Hair follicle dermal papilla cell (primary cell): ENCODE measurements around the gene PRSS36. TPM values are rescaled to one million over a fixed set of nuclear protein-coding genes. Genes with fewer than 3 reads are reported as not detected.

Source experiments
- small RNA-seq: library from RNA; depleted of rRNA; stranded (forward); fragments of <200 nt; gene quantifications from one replicate; pipeline ENCODE3, GENCODE V24; 2012
- total RNA-seq: library from RNA; depleted of rRNA; stranded (reverse); fragments of >200 nt; gene quantifications from 2 replicates; pipeline ENCODE4 v1.2.3, GENCODE V29; 2012

Gene PRSS36
- 2.1 TPM in 1 of 2 replicates, not detected in the other for total RNA-seq

GRCh38 chr16:31149894-31150890, at the start of gene PRSS36:
PRSS36 (minus strand) TSS chr16:31150066; CDS start chr16:31150035, 31 bp downstream.

DNA sequence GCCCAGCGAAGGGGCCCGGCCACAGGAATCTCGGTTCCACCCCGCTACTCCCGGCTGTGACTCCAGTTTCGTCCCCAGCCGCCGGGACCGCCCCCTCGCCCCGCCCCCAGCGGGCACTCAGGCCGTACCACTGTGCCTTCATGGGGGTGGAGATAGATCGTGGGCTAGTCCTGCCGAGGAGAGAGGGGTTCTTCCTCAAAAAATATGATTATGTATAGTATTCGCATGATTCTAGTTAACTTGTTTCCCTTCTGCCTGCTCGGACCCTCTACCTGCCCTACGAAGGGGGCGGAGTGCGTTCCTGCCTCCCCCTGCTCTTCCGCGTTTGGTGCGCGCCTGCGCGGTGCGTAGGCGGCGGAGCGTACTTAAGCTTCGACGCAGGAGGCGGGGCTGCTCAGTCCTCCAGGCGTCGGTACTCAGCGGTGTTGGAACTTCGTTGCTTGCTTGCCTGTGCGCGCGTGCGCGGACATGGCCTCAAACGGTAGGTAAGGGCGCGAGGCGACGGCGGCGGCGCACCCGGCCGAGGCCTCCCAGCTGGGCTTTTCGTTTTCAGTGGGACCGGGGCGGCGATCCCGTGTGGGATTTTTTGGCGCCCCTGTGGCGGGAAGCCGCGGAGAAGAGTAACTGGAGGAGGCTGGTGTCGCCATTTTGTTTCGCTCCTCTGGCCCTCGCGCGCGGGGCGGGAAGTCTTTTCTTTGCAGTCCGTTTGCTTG, 30.0 kb upstream of the PRSS36 start, which contains the start of gene FUS:
FUS (plus strand) TSS at position 393 of the 713 bp plus-strand sequence; CDS start at position 469, 76 bp downstream.

GRCh38 chr16:31135535-31136286, 14.2 kb downstream of the PRSS36 start, which contains the start of gene PRSS8:
PRSS8 (minus strand) TSS chr16:31135727; CDS start chr16:31135498, 229 bp downstream.

DNA sequence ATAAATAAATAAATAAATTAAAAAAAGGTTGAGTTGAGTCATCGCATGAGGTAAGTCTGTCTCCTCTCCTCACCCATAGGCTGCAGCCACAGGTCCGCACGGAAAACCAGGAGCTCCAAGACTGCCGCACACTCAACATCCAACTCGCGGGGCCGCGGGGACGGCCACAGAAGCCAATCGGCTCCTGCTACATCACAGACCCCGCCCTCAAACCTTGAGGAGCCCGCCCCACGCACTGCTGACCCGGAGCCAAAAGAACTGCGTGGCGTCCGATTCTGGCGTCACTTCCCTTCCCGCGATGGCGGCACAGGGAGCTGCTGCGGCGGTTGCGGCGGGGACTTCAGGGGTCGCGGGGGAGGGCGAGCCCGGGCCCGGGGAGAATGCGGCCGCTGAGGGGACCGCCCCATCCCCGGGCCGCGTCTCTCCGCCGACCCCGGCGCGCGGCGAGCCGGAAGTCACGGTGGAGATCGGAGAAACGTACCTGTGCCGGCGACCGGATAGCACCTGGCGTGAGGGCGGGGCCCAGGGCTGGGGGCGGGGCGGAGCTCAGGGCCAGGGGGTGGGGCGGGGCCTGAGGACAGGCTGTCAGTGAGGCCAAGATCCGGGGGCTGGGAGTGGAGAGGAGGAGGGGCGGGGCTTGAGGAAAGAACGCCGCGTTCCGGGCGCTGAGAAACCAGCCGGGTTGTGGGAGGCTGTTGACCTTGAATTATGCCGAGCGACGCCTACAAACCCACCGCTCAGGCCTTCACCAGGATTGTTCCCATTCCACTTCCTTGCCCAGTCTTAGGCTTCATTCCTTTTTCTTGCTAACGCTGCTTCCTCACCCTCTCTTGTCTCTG, 32.3 kb downstream of the PRSS36 start, which contains the start of gene KAT8:
KAT8 (plus strand) TSS at position 281 of the 839 bp plus-strand sequence; CDS start at position 299, 18 bp downstream.

GRCh38 chr16:31108035-31108793, 41.7 kb downstream of the PRSS36 start, which contains the start of gene BCKDK:
BCKDK (plus strand) TSS chr16:31108386; CDS start chr16:31109224, 838 bp downstream.

DNA sequence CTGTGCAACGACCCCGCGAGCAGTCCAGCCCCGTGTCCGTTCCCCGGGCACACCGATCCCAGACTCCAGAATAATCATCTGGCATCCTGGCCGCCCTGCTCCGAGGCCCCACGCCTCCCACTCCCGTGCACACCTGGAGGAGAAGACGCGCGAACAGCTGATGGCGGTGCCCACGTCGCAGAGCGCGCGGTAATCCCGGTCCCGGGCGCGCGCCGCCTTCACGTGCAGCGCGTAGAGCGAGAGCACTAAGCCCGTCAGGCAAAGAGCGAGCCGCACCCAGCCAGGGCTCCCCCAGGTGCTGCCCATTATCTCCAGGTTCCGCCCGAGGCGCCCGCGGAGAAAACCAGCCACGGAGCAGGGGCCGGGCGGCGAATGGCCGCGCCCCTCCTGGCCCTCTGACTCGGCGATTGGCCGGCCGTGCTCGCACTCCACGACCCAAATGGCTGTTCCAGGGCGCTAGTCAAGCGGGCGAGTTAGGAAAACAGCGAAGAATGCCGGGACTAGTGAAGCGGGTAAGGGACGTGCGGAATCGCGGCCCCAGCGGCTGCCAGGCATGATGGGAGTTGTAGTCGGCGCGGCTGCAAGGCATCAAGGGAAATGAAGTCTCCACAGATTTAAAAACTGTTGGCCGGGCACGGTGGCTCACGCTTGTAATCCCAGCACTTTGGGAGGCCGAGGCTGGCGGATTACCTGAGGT, 55.3 kb downstream of the PRSS36 start, which contains the start of gene VKORC1:
VKORC1 (minus strand) TSS at position 374 of the 697 bp plus-strand sequence; CDS start at position 306, 68 bp downstream.

Small RNA genes lying within 50 kb of the gene (small RNA-seq; reads per million reads assigned to genes)
- gene AC009088.4 (not detected), gene NDUFA3P6 (not detected)

Other genes starting within 250 kb of the PRSS36 start
- 18.6 and 19.5 TPM in 2 replicates for gene FBXL19, start 226.5 kb downstream of the PRSS36 start, total RNA-seq
- gene ORAI3, start 201.0 kb downstream of the PRSS36 start, total RNA-seq: 34.2 and 43.0 TPM in 2 replicates
- gene SETD1A, start 192.3 kb downstream of the PRSS36 start, total RNA-seq: 2.7 and 8.1 TPM in 2 replicates
- 52.1 and 60.4 TPM in 2 replicates for gene HSD3B7, start 164.9 kb downstream of the PRSS36 start, total RNA-seq
- gene STX1B, start 139.4 kb downstream of the PRSS36 start, total RNA-seq: 0.97 and 2.3 TPM in 2 replicates
- 17.4 and 22.0 TPM in 2 replicates for gene STX4, start 116.5 kb downstream of the PRSS36 start, total RNA-seq
- gene ZNF668, start 75.8 kb downstream of the PRSS36 start, total RNA-seq: 31.3 and 34.0 TPM in 2 replicates
- gene ZNF646, start 75.6 kb downstream of the PRSS36 start, total RNA-seq: 19.6 and 20.4 TPM in 2 replicates
- 4.2 and 5.5 TPM in 2 replicates for gene PRSS53, start 61.1 kb downstream of the PRSS36 start, total RNA-seq
- 105 and 137 TPM in 2 replicates for gene VKORC1, start 55.3 kb downstream of the PRSS36 start, total RNA-seq
- gene BCKDK, start 41.7 kb downstream of the PRSS36 start, total RNA-seq: 34.4 and 36.1 TPM in 2 replicates
- 33.2 and 35.9 TPM in 2 replicates for gene KAT8, start 32.4 kb downstream of the PRSS36 start, total RNA-seq
- 0.16 TPM in 1 of 2 replicates, not detected in the other for gene PRSS8, start 14.3 kb downstream of the PRSS36 start, total RNA-seq
- 49.4 and 53.2 TPM in 2 replicates for gene FUS, start 30.1 kb upstream of the PRSS36 start, total RNA-seq
- gene PYCARD, start 52.7 kb upstream of the PRSS36 start, total RNA-seq: 29.9 and 39.4 TPM in 2 replicates
- gene TRIM72, start 64.1 kb upstream of the PRSS36 start, total RNA-seq: not detected in 2 replicates
- gene PYDC1, start 67.1 kb upstream of the PRSS36 start, total RNA-seq: not detected in 2 replicates
- gene ITGAM, start 109.9 kb upstream of the PRSS36 start, total RNA-seq: not detected in 2 replicates
- not detected in 2 replicates for gene ITGAX, start 205.1 kb upstream of the PRSS36 start, total RNA-seq
- gene ITGAD, start 243.3 kb upstream of the PRSS36 start, total RNA-seq: not detected in 2 replicates